HG03103 (cell line): Measurements from ENCODE around the gene LATS2.

Source experiments
- ATAC-seq: cut with Tn5 transposase; IDR thresholded peaks from one replicate; pipeline ENCODE4 v1.9.1; 2021; ENCODE audit warnings: low read depth; ENCODE audit not compliant: unreplicated experiment

LATS2 gene

GRCh38 chr13:21020176-21020575 is 41.2 kb downstream of the LATS2 start:
- no peak for ATAC-seq

DNA sequence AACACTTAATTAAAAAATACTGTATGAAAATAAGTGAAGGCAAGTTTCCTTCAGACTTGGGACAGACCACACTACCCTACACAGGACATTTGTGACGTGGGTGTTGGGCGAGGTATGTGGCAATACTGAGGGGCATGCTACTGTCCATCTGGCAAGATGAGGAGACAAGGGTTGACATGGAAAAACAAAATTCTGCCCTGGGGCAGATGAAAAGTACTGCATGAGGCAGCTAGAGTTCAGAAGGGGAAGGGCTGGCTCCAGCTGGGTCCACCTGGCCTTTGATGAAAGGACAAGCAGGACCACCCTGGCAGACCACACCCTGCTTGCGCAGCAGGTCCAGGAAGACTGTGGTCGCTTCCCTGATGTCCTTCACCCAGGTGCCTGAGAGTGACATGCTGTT is 43.2 kb downstream of the LATS2 start:
- ATAC-seq: no peak

DNA sequence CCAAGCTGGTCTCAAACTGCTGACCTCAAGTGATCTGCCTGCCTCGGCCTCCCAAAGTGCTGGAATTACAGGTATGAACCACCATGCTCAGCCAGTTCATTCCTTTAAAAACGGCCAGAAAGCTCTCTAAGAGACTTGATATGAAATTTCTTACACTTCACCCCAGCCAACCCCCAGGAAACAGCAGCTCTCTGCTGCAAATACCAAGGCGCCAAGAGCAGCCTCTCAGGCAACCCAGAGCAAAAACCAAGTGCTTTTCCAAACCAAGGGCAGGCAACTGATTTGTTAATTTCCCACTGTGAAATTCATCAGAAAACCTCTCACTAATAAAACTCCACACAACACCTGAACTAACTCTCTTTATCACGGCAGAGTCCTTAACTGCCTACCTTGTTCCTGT is 44.9 kb downstream of the LATS2 start:
- ATAC-seq: no peak

GRCh38 chr13:21015284-21015683 is 46.1 kb downstream of the LATS2 start:
- no peak for ATAC-seq

DNA sequence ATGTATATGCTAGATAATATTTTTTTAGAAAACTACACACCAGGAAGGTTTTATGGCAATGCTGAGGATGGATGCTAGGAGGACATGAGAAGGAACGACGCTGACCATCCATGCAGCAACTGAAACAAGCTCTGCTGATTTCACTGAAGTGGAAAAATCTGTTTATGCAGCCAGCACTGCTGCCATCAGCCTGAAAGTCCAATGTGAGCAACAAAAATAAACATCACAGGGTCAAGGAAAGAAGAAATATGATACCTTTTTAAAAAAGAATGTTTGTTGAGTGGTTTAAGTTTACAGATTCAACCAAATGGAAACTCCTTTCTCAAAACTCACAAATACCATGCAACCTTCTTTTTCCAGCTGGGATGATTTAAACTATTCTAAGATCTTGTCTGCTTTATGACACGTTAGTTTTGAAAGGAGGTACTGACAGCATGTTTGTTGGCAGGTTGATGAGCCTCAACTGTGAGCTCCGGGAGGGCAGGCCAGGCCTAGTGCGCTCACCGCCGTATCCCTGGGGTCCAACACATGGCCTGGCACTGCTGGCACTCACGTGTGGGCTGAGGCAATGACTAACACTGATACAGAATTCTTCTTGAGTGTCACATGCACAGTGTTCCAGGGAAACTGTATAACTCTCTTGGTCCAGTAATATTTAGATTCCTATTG is 46.8 kb downstream of the LATS2 start:
- no peak for ATAC-seq

- ATAC-seq: no peak
Observed at GRCh38 chr13:21014139-21014501, 47.3 kb downstream of the LATS2 start.

- ATAC-seq: no peak
Observed at GRCh38 chr13:21013682-21014038, 47.7 kb downstream of the LATS2 start.

- ATAC-seq: no peak
Observed at GRCh38 chr13:21012841-21013681, 48.3 kb downstream of the LATS2 start.

DNA sequence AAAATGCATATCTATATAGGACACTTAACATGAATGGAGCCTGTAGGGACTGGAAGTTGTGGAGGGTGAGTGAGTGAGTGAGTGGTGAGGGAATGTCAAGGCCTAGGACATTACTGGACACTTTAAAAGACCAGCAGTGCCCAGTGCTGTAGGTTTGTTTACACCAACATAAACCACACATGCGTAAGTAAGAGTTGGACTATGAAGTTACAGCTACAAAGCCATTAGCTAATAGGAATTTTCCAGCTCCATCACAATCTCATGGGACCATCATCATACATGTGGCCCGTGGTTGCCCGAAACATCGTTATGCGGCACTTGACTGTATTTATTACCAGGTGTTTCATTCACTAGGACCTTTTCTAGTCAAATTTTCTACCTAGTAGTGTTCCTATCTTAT is 49.2 kb downstream of the LATS2 start:
- ATAC-seq: no peak

- no peak for ATAC-seq
Observed at GRCh38 chr13:21011378-21011777, 50.0 kb downstream of the LATS2 start.

- ATAC-seq: no peak
Observed at GRCh38 chr13:21010621-21011020, 50.8 kb downstream of the LATS2 start.

DNA sequence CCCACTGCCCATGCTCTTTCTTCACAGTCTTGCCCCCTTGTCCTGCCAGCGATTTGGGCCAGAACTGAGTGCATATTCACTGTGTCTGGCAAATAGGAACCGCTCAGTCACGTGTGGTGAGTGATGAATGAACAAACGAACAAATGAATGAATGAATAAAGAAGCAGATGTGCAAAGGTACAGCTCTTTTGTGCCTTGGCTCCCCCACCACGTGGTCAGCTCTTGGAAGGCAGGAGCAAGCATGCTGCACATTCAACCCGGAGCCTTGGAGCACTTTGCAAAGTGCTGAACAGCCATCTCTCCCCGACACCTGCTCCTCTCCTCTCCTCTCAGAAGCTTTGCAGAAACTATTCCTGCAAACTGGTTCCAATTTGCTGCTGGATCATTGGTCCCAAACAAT is 52.4 kb downstream of the LATS2 start:
- ATAC-seq: no peak

DNA sequence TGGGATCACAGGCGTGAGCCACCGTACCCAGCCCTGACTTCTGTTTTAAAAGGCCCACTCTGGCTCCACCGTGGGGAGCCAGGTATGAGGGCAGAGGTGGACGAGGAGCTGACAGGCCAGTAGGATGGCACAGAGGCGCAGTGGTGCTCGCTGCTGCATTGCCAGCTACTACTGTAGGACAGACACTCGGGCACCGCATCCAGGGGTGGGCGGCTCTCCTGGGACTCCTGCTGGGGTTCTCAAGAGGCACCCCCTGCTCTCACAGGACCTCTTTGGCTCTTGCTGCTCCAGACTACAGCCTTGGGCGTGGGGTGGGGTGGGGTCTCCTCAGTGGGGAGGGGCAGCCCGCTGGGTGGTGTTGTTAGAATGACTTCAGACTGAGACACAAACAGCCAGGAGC is 53.4 kb downstream of the LATS2 start:
- ATAC-seq: no peak

GRCh38 chr13:21006141-21007005 is 55.0 kb downstream of the LATS2 start:
- no peak for ATAC-seq

DNA sequence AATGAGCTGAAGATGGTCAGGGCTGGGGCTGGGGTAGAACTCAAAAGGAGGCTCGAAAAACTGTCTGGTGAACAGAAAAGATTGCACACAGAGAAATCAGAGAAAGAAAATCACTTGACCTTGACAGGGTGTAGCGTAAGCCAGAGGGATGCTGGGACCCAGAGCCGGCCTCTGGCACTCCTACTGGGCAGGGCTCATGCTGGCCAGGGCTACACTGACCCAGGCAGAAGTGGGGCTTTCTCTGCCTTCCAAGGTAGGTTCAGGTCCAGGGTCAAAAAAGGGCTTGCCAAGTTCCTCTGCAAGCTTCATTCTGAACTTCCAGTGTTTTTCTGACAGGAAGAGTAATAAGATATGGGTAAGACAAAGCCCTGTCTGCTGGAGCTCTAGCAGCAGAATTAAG is 56.2 kb downstream of the LATS2 start:
- ATAC-seq: no peak

DNA sequence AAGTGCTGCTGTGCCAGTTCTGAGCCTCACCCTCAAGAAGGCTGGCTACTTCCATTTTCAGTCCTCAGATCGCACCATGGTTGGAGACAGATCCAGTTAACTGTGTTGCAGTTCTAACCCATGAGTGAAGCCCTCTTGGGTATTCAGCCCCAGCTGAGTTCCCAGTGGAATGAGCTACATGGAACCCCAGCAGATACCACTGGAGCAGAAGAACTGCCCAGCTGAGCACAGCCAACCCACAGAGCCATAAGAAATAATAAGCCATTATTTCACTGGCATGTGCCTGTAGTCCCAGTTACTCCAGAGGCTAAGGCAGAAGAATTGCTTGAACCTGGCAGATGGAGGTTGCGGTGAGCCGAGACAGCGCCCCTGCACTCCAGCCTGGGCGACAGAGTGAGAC is 59.9 kb downstream of the LATS2 start:
- ATAC-seq: no peak

DNA sequence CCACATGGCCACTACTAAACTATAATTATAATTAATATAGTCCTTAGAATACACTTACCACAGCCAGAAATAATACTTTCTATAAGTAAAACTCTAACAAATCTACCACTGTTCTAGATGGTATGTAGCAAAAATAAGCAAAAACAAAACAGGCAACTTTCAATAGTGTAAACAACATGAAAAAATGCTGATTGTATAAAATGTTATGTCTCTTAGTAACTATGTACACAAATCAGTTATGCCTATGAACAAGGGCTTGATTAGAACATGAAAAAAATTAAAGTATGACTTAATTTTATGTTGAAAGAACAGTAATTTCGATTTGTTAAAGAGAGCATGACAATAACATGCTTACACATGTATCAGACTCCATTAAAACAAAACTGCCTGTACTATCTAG is 60.7 kb downstream of the LATS2 start:
- ATAC-seq: no peak

DNA sequence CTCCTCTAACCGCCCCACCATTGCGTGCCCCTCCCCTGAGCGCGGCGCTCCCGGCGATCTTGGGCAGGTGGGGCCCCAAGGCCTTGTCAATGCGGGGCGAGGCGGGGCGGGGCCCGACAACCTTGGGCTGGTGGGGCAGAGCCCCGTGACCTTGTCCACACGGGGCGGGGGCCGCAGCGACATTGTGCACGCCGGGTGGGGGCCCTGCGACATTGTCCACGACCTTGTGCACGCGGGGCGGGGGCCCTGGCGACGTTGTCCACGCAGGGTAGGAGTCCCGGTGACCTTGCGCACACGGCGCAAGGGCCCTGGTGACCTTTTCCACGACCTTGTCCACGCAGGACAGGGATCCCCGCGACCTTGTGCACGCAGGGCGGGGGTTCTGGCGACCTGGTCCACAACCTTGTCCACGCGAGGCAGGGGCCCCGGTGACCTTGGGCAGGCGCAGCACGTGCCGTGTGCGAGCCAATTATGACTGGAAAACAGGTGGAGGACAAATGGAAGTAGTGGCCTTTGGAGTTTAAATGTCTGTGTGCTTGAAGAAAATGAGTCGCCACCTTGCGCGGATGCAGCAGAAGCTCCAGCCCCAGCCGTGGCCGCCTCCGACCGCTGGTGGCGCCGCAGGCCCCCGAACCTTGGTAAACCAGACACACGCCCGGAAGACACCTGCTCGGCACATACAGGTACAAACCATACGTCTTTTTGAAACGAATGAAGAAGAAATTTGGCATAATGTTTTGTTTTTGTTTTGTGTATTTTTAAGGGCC is 62.6 kb downstream of the LATS2 start:
- ATAC-seq: no peak

GRCh38 chr13:20997301-20998161 is 63.9 kb downstream of the LATS2 start:
- no peak for ATAC-seq
